GM19035 (cell line): ENCODE results near the gene ESYT1.
"Not testable (repeated sequence)": the region's sequence is repeated elsewhere in the genome, so short reads cannot be mapped to it uniquely, and the experiment has no call there.

Experiments
- ATAC-seq: cut with Tn5 transposase; IDR thresholded peaks from one replicate; pipeline ENCODE4 v1.9.1; 2021; ENCODE audit not compliant: unreplicated experiment

Gene ESYT1

GRCh38 chr12:56155256-56155845 lies 27.3 kb downstream of the ESYT1 start:
- no peak for ATAC-seq

GRCh38 chr12:56156464-56157200 lies 28.6 kb downstream of the ESYT1 start:
- not testable (repeated sequence) for ATAC-seq

GRCh38 chr12:56157201-56158028 lies 29.3 kb downstream of the ESYT1 start:
- ATAC-seq, result peak; percentile 31

- ATAC-seq, result peak; percentile 81
Observed at GRCh38 chr12:56158029-56158925, 30.2 kb downstream of the ESYT1 start, which contains the start of gene MYL6. MYL6 (plus strand) TSS chr12:56158359; CDS start chr12:56158402, 43 bp downstream.

GRCh38 chr12:56158926-56159461 lies 30.9 kb downstream of the ESYT1 start:
- no peak for ATAC-seq

GRCh38 chr12:56159482-56160192 lies 31.6 kb downstream of the ESYT1 start:
- ATAC-seq, result no peak

GRCh38 chr12:56160193-56160763 lies 32.2 kb downstream of the ESYT1 start:
- no peak for ATAC-seq

GRCh38 chr12:56160894-56161689 lies 33.0 kb downstream of the ESYT1 start:
- no peak for ATAC-seq

GRCh38 chr12:56161690-56162351 lies 33.8 kb downstream of the ESYT1 start:
- ATAC-seq, result no peak

- ATAC-seq, result no peak
Observed at GRCh38 chr12:56162468-56163290, 34.6 kb downstream of the ESYT1 start.

- no peak for ATAC-seq
Observed at GRCh38 chr12:56163533-56164344, 35.7 kb downstream of the ESYT1 start.

GRCh38 chr12:56164345-56164729 lies 36.3 kb downstream of the ESYT1 start:
- ATAC-seq, result no peak

GRCh38 chr12:56165369-56165768 lies 37.3 kb downstream of the ESYT1 start:
- no peak for ATAC-seq

- ATAC-seq, result no peak
Observed at GRCh38 chr12:56169229-56169759, 41.2 kb downstream of the ESYT1 start.

GRCh38 chr12:56172839-56173238 lies 44.8 kb downstream of the ESYT1 start:
- no peak for ATAC-seq

GRCh38 chr12:56178347-56178746 lies 50.3 kb downstream of the ESYT1 start:
- ATAC-seq, result no peak
